GM18508 (cell line): ENCODE data around the gene TMC3.
"Not testable (repeated sequence)": the region's sequence is repeated elsewhere in the genome, so short reads cannot be mapped to it uniquely, and the experiment has no call there.

Source experiments
- ATAC-seq: cut with Tn5 transposase; IDR thresholded peaks from one replicate; pipeline ENCODE4 v1.9.1; 2021; ENCODE audit warnings: moderate number of reproducible peaks; ENCODE audit not compliant: insufficient read depth, unreplicated experiment

Gene TMC3

GRCh38 chr15:81373775-81374395, at the start of gene TMC3:
TMC3 (minus strand) TSS chr15:81374213; CDS start chr15:81374077, 136 bp downstream.
- no peak for ATAC-seq

- no peak for ATAC-seq
Measured at GRCh38 chr15:81421461-81421860, 47.4 kb upstream of the TMC3 start.

- no peak for ATAC-seq
Measured at GRCh38 chr15:81419332-81419943, 45.4 kb upstream of the TMC3 start.

- no peak for ATAC-seq
Measured at GRCh38 chr15:81418891-81419290, 44.9 kb upstream of the TMC3 start.

- no peak for ATAC-seq
Measured at GRCh38 chr15:81418444-81418843, 44.4 kb upstream of the TMC3 start.

- not testable (repeated sequence) for ATAC-seq
Measured at GRCh38 chr15:81414274-81414968, 40.4 kb upstream of the TMC3 start.

GRCh38 chr15:81413851-81414250, 39.8 kb upstream of the TMC3 start:
- no peak for ATAC-seq

- no peak for ATAC-seq
Measured at GRCh38 chr15:81411969-81412633, 38.1 kb upstream of the TMC3 start.

GRCh38 chr15:81411051-81411450, 37.0 kb upstream of the TMC3 start:
- no peak for ATAC-seq

GRCh38 chr15:81410318-81410753, 36.3 kb upstream of the TMC3 start:
- no peak for ATAC-seq

- no peak for ATAC-seq
Measured at GRCh38 chr15:81407718-81408117, 33.7 kb upstream of the TMC3 start.

- ATAC-seq, result no peak
Measured at GRCh38 chr15:81407176-81407575, 33.2 kb upstream of the TMC3 start.

GRCh38 chr15:81400640-81401236, 26.7 kb upstream of the TMC3 start:
- no peak for ATAC-seq

- ATAC-seq, result no peak
Measured at GRCh38 chr15:81398910-81399551, 25.0 kb upstream of the TMC3 start.

GRCh38 chr15:81398456-81398855, 24.4 kb upstream of the TMC3 start:
- ATAC-seq, result no peak

- no peak for ATAC-seq
Measured at GRCh38 chr15:81394603-81395002, 20.6 kb upstream of the TMC3 start.

GRCh38 chr15:81391657-81392056, 17.6 kb upstream of the TMC3 start:
- ATAC-seq, result no peak

GRCh38 chr15:81388436-81388770, 14.4 kb upstream of the TMC3 start:
- no peak for ATAC-seq

GRCh38 chr15:81387621-81388435, 13.8 kb upstream of the TMC3 start:
- ATAC-seq, result no peak
